ENCODE results near the gene TMEM191B.
"Not testable (repeated sequence)": the region's sequence is repeated elsewhere in the genome, so short reads cannot be mapped to it uniquely, and the experiment has no call there.

The TMEM191B gene

DNA sequence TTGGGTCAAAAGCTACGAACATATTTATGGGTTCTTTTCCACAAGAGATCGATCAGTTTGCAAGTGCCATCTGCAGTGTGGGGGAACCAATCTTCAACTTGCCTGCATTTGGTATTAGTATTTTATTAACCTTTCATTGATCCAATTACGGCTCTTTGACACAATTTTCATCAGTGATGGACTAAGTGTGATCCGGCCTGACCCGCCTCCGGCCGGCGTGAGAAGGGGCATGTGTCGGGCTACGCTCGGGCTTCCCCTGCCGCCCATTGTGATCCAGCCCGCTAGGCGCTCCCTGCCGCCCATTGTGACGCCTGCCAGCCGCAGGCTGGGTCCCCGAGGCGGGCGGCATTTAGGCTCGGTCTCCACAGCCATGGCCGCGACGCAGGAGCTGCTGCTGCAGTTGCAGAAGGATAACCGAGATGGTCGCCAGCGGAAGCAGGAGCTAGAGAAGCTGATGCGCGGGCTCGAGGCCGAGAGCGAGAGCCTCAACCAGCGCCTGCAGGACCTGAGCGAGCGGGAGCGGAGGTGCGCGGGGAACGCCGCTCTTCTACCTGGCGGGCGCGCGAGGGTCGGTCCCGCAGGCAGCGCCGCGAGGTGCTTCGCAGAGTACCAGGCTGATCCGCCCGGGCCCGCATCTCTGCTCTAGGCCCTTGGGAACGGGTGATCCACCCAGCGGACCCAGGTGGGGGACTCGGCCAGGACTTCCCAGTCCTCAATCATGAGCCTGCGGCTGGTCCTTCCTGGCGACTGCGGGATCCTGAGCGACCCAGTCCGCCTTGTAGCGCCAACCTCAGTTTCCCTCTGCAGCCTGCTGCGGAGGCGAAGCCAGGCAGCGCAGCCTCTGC, at the start of gene TMEM191B:
TSS of gene TMEM191B (plus strand) at position 51 of the 845 bp plus-strand sequence. CDS start at position 230, 179 bp downstream.
- DNase-seq (ENCODE audit: low read depth in 2 of 3, low spot score in 1 of 3) = not testable (repeated sequence)

DNA sequence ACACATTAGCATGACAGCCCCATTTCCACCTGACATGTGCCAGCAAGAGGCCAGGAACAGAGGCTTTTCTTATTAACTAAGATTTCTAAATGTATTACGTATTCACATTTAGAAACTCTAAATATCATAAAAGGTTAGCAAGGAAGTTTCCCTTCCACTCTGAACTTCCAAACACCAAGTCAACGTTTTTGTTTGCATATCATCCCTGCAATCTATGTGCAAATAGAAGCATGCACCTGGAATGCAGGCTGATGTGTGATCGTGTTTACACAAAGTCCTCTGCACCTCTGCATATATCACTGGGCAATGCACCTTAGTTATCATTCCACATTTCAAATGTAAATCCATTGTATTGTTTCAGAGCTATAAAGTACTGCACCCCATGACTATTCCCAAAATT, 31.4 kb upstream of the TMEM191B start:
- not testable (repeated sequence) for DNase-seq (ENCODE audit: low read depth in 2 of 3, low spot score in 1 of 3)

DNA sequence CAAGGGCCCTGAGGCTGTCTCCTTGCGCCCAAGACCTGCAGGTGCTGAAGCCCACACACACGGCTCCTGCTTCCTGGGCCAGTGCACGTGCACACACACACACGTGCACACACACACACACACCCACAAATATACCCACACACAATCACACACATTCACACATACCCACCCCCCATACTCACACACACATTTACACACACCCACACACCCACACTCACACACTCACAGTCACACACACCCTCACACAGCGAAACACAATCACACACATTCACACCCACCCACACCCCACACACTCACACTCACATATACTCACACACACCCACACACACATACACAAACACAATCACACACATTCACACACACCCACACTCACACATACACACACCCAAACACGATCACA, 16.3 kb upstream of the TMEM191B start:
- DNase-seq (ENCODE audit: low read depth in 2 of 3, low spot score in 1 of 3) = not testable (repeated sequence)

DNA sequence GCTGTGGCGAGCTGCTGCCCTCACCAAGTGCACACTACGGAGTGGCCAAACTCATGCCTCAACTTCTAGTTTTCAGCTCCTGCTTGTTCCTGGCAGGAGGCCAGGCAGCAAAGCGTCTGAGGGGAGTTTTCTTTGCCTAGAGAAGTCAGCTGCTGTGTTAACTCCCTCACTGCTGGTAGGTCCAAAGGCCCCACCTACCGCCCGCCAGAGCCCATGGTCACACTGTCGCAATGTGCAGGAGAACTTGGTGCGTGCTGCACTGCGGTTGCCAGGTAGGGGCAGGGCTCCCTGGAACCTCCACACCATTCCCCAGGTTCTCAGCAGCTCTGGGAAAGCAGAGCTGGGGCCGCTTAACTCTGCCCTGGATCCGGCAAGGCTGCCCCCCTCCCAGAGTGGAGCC, 15.2 kb upstream of the TMEM191B start:
- not testable (repeated sequence) for DNase-seq (ENCODE audit: low read depth in 2 of 3, low spot score in 1 of 3)

DNA sequence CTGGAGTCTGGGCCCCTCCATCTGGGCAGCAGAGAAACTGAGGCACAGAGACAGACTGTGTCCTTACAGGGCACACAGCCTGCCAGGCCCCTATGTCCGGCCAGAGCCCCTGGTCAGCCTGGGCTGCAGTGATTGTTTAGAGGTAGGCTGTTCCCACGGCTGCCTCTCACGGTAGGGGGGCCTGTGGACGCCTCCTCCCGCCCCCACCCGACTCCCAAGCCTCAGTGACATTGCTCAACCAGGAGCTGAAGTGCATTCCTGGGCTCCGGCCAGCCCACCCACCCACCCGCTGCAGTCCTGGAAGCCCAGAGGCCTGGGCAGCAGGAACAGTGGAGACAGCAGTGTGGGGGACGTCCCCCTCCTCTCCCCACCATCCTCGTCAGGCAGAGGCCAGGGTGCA, 14.1 kb upstream of the TMEM191B start:
- not testable (repeated sequence) for DNase-seq (ENCODE audit: low read depth in 2 of 3, low spot score in 1 of 3)

DNA sequence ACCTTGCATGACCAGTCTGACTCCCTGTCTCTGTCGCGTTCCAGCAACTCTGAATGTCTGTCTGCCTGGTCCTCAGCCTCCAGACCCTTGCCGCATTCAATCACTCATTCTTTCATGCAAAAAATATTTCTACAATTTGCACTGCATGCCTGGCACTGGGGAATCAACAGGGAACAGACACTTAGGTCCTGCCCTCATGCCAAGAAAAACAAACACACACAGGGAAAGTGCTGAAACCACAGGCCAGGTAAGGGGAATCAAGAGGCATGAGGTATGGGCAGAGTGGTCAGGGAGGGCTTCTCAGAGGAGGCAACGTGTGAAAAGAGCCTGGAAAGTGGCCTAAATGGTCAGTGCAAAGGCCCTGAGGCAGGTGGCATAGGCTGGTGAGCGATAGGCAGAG, 9.5 kb upstream of the TMEM191B start, which contains the start of gene GGTLC3:
TSS of gene GGTLC3 (minus strand) at position 101 of the 400 bp plus-strand sequence. CDS start 264 bp downstream, outside the sequence.
- DNase-seq (ENCODE audit: low read depth in 2 of 3, low spot score in 1 of 3) = not testable (repeated sequence)

DNA sequence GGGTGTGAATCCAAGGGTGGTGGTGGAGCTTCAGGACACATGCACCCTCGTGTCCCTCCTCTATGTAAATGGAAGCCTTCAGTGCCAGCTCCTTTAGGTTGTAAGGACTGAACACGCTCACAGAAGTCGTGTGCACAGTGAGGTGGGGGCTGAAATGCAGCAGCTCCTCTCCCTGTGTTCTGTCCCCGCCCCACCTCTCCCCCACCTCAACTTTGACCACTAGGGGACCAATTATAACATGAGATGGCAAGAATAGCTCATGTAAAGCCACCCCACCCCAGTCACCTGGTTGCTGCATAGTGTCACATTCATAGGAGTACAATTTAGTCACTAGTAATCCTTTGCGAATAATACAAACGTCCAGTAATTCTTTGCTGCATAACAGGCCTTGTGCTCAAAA, 4.8 kb upstream of the TMEM191B start:
- DNase-seq (ENCODE audit: low read depth in 2 of 3, low spot score in 1 of 3) = not testable (repeated sequence)

DNA sequence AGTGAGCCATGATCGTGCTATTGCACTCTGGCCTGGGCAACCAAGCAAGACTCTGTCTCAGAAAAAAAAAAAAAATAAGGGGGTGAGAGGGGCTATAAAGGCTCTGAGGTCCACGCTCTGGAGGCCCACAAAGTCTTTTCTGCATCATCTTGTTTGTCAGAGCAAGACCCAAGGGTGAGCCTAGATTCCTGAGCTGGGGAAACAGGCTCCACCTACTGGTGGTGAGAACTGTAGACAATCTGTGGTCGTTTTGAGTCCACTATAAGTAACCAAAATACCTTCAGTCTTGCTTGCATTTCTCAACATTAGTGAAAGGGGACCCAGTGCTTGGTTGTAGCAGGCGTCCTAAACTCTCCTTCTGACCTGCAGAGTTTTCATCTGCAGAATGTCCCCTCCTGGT, 4.3 kb upstream of the TMEM191B start:
- DNase-seq (ENCODE audit: low read depth in 2 of 3, low spot score in 1 of 3) = not testable (repeated sequence)

DNA sequence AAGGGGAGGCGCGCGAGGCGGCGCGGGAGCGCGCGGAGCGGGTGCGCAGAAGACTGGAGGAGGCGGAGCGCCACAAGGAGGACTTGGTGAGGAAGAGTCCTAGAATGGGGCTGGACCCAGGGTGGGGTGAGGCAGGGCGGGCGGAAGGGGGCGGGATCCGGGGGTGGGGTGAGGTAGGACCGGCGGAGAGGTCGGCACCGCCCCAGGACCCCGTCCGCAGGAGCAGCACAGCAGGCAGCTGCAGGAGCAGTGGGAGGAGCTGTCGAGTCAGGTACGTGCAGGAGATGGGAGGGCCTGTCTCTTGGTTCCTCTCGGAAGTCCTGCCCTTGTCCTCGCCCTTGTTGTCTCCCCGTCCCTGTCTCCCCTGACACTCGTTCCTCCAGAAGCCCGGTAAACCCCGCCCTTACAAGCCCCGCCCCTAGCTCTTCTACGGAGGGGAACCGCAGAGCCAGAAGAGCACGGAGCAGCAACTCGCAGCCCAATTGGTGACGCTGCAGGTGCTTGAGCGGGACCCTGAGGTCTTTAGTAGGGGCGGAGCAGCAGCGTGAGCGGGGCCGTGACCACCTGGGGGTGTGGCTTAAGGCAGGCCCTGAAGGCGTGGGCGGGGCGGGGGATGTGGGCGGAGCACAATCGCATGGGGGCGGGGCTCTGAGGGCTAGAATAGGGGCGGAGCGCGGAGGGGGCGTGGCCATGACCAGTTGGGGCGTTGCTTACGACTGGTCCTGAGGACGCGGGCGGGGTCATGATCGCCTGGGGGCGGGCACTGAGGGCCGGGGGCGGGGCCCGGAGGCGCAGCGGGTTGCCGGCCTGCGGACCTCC, 1.2 kb downstream of the TMEM191B start:
- peak; percentile 71 to 88 (median 88) for DNase-seq (ENCODE audit: low read depth in 2 of 3, low spot score in 1 of 3)

DNA sequence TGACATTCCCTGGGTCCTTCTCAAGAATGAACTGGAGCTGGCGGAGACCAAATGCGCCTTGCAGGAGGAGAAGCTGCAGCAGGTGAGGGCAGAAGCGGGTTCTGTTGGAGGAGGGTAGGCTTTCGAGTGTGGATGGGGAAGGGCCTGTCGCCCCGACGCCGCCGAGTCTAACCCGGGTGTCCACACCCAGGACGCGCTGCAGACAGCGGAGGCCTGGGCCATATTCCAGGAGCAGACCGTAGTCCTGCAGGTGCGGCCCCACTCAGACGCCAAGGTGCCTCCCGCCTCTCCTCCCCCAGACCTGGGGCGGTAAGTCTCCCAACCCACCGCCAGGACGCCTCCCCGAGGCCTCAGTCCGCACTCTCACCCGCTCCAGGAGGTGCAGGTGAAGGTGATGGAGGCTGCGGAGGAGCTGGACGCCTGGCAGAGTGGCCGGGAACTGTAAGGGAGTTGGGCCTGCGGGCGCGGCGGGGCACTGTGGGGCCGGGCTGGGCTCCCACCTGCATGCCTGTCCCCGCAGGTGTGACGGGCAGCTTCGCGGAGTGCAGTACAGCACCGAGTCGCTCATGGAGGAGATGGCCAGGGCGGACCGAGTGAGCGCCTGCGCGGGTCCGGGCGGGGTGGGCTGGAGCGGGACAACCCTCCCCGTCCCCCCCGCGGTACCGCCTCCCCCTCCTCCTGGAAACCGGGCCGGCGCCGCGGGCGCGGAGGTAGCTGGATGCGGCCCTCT, 2.0 kb downstream of the TMEM191B start:
- DNase-seq (ENCODE audit: low read depth in 2 of 3, low spot score in 1 of 3) = not testable (repeated sequence)

DNA sequence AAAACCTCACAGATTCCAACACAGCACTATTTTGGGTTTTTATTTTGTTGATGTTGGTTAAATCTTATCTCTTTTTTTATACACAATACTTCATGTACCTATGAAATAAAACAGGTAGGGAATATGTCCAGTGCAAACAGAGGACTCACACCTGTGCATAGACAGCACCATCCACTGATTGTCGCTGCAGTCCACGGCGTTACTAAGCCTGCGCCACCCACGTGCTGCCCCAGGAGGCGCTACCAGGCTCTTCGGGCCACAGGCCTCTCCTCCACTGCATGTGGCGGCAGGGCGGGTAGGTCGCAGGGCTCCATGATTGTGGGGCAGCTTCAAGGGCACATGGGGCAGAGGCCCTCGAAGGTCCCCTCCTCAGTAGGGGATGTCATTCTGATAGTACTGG, 6.0 kb downstream of the TMEM191B start:
- DNase-seq (ENCODE audit: low read depth in 2 of 3, low spot score in 1 of 3) = not testable (repeated sequence)

DNA sequence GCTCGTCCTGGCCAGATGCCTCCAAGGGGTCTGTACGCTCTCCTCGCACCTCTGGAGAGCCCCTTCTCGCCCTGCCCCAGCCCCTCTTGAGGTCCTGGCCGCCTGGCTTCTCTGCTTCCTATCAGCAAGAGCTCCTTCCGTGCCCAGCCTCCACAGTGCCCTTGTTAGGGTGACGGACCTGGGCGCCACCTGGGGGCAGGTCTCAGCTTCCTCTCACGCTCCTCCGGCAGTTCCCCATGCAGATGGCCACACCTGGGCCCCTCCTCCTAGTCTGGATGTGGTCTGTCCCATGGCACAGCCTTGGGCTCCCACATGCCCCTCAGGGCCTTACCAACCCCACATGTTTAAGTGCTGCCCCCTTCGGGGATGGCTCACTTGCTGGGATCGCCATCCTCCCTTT, 6.7 kb downstream of the TMEM191B start:
- not testable (repeated sequence) for DNase-seq (ENCODE audit: low read depth in 2 of 3, low spot score in 1 of 3)

DNA sequence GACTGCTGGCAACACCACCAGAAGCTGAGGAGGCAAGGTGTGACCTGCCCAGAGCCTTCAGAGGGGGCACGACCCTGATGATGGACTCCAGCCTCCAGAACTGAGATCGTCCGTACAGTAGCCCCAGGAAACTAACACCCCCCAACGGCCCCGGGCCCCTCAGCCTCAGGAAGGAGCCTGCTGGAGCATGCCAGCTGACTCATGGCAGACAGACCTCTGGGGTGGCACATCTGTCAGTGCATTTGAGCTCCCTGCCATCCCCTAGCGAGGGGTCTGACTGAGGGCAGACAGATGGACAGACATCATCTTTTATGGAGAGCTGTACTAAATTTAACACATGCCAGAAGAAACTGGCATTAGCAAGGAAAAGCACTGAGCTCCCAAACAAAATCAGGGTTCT, 12.4 kb downstream of the TMEM191B start:
- DNase-seq (ENCODE audit: low read depth in 2 of 3, low spot score in 1 of 3) = not testable (repeated sequence)

DNA sequence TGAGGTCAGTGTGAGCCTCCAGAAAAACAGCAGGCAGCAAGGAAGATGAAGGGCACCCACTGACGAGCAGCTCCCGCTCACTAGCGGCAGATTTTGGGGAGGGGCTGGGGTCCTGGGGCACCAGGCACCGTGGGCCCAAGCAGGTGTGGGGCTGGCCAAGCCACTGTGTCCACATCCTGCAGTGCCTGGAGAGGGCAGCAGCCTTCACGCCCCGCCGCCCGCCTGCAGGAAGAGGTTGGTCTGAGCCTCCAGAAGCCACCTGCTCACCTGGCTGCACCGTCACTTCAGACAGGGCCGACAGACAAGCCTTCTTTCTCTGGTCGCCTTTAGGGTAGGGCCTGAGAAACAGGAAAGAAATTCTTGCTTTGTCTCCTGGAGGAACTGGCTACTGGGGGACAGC, 15.8 kb downstream of the TMEM191B start:
- DNase-seq (ENCODE audit: low read depth in 2 of 3, low spot score in 1 of 3) = not testable (repeated sequence)

DNA sequence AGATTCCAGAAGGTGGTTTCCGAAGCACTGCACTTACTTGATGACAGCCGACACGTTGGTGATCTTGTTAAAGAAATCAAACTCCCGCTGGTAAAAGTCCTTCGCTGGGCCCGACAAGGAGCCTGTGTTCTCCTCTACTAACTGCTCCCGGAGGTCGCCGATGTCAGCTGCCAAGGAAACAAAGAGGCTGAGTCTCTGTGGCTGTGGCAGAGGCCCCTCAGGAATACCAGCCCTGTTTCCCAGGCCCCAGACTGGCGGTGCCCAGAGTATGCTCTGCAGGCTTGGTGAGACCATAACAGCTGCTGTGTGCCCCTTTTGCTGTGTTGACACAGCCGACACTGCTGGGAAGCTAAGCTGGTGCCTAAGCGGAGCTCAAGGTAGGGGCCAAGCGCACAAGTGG, 17.0 kb downstream of the TMEM191B start:
- DNase-seq (ENCODE audit: low read depth in 2 of 3, low spot score in 1 of 3) = not testable (repeated sequence)

DNA sequence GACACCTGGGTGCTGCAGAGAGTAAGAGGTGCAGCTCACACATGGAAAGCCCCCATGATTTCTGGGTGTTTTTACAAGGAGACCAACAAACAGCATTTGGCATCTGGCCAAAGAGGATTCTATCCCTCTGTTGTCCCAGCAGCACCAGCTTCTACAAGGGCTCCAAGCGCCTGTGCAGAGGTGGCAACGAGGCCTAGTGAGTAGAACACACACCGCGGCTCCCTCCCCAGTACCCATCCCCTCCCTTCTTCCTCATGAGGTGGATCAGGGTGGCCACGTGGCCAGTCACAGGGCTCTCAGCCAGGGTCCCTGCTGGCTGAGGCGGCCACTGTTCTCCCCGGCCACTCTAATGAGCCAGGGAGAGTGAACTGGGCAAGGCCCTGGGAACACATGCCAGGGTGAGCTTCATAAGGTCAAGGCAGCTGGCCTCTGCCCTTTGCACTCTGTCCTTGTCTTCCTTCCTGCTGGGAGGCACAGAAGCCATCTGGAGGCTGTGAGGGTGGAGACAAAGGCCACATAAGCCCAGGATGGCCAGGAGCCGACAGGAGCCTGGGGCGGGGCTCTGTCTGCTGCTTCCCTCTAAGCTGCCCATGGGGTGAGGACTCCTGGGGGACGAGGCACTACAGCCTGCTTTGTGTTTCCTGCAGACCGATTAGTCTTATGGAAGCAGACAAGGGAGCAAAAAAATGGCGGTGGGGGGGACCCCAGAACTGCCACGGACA, 22.0 kb downstream of the TMEM191B start:
- DNase-seq (ENCODE audit: low read depth in 2 of 3, low spot score in 1 of 3) = not testable (repeated sequence)

DNA sequence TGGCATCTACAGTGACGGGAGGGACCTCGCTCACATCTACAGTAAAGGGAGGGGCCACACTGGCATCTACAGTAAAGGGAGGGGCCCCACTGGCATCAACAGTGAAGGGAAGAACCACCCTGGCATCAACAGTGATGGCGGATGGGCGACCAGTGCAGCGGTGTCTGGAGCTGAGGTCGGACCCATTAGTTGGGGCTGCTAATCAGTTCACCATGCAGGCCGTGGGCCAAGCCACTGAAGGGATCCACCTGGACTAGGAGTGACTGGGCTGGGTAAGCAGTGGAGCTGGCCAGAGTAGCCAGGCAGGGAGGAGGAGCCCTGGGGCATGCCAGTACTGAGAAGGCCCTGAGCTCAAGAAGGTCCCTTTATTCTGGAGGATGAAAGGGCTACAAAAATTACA, 23.4 kb downstream of the TMEM191B start:
- DNase-seq (ENCODE audit: low read depth in 2 of 3, low spot score in 1 of 3) = not testable (repeated sequence)

DNA sequence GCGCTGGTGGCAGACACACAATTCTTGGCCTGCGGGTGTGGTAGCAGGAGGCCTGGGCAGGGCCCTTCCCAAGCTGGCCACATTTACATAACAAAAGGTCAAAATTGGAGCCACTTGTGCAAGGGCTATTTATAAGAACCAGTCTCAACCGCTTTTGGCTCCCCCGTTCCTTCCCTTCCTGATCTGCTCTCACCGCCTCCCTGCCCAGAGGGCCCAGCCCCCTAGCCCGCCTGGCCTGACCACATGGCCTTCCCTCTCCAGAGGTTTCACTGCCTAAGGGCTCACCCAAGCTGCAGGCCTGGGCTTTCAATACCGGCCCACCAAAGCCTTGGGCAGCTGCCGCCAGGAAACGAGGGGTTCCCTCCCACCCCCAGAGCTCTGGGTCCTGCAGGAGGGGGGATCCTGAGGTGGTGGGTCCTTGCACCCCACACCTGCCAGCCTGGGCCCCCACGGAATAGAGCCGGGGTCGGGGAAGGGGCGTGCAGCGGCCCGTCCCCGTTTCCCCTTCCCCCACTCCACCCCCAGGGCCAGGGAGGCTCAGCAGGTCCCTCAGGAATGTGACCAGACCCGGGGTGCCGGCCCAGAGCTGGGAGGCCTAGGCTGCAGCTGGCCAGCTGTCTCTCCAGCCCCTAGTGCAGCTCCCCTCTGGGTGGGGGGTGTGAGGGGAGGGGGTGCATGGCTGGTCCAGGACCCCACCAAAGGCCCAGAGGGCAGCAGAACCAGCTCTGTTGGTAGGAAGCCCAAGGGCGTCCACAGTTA, 25.4 kb downstream of the TMEM191B start:
- not testable (repeated sequence) for DNase-seq (ENCODE audit: low read depth in 2 of 3, low spot score in 1 of 3)

All from stimulated activated CD4-positive, alpha-beta T cell treated with anti-CD3 and anti-CD28 coated beads, Interleukin-12 subunit alpha, Interleukin-12 subunit beta, amount 100 ng/mL, for 48 hours (primary cell).